Cortex of kidney (tissue), 1 donor: ENCODE results near the gene PRAC1.

Experiments used
- DNase-seq: peaks from one replicate; lab custom pipeline; 2025; lab: John Stamatoyannopoulos, UW

Gene PRAC1

GRCh38 chr17:48704361-48705248 is 17.7 kb downstream of the PRAC1 start:
- DNase-seq = no peak

- no peak for DNase-seq
These were observed 20.3 kb downstream of the PRAC1 start for GRCh38 chr17:48701864-48702532.

- DNase-seq = no peak
These were observed 29.1 kb downstream of the PRAC1 start for GRCh38 chr17:48693178-48693577.

GRCh38 chr17:48692049-48692448 is 30.3 kb downstream of the PRAC1 start:
- DNase-seq = no peak

- no peak for DNase-seq
These were observed 31.7 kb downstream of the PRAC1 start for GRCh38 chr17:48690655-48691054.

GRCh38 chr17:48681609-48682008 is 40.7 kb downstream of the PRAC1 start:
- DNase-seq = no peak

- no peak for DNase-seq
These were observed 42.8 kb downstream of the PRAC1 start for GRCh38 chr17:48679385-48680096.

GRCh38 chr17:48678141-48678971 is 44.0 kb downstream of the PRAC1 start:
- DNase-seq = no peak

- no peak for DNase-seq
These were observed 45.3 kb downstream of the PRAC1 start for GRCh38 chr17:48676963-48677558.

GRCh38 chr17:48672340-48672739 is 50.0 kb downstream of the PRAC1 start:
- DNase-seq = no peak
